GM19239 (cell line): Measurements from ENCODE around the gene GLTP.
A peak's percentile ranks its signal among the peaks of the same experiment; 100 is the strongest.
"Not testable (repeated sequence)": the region's sequence is repeated elsewhere in the genome, so short reads cannot be mapped to it uniquely, and the experiment has no call there.

Source experiments
- DNase-seq: peaks from one replicate; pipeline ENCODE4 v3.0.0; 2011; ENCODE audit warnings: low spot score; ENCODE audit not compliant: insufficient read length
- FAIRE-seq: peaks from 2 replicates; lab custom pipeline; 2011; peaks lifted over from hg19 to GRCh38; lab: Jason Lieb, UNC

GLTP gene

DNA sequence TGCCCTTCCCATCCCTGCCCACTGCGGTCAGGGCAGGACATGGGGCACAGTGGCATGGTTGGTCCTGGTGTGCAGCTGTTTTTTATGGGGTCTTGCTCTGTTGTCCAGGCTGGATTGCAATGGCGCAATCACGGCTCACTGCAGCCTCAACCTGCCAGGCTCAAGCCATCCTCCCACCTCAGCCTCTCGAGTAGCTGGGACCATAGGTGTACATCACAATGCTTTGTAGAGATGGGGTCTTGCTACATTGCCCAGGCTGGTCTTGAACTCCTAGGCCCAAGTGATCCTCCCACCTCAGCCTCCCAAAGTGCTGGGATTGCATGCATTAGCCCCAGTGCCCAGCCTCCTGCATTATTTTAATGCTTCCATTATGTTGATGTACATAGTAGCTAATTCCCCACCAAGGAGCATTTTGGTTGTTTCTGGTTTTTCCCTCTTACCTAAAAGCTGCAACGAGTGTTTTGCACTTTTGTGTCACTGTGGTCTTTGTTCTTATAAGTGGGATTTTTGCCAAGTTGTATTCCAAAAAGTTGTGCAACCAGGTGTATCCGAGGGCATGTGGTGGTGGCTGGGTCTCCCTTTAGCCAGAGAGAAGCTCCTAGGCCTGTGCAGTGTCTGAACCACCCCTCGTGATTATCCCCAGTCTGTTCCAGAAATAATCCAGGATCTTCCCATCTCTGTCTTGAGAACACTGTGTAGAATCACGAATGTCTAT, 30.1 kb upstream of the GLTP start:
- FAIRE-seq (no peak), DNase-seq (no peak)

DNA sequence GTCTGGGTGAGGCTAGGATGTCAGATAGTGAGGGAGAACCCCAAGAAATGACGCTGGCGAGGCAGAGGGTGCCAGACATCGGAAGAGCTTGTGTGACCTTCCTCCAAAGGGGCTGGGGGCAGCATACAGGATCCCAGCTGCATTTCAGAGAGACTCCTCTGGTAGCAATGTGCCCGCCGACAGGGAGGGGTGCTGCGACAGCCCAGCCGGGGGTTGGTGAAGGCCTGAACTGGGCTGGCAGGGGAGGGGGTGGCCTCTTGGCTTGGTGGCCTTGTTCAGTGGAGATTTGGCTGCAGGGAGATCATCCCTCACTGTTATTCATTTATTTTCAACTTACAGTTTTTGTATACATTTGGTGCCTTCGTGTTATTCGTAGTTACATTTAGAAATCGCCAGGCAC, 25.0 kb upstream of the GLTP start:
- FAIRE-seq, result no peak
- no peak for DNase-seq

GRCh38 chr12:109902891-109903418, 22.6 kb upstream of the GLTP start:
- no peak for FAIRE-seq
- DNase-seq, result no peak

- FAIRE-seq (no peak), DNase-seq (peak; percentile 32)
Measured at GRCh38 chr12:109900752-109901580, 20.6 kb upstream of the GLTP start.

GRCh38 chr12:109899783-109900751, 19.7 kb upstream of the GLTP start, which contains the start of gene TCHP:
Gene TCHP, plus strand, starts transcription at chr12:109900274. Its CDS starts 2,753 bp downstream, at chr12:109903027.
- peak; percentile 95 for FAIRE-seq
- DNase-seq, result peak; percentile 87

- not testable (repeated sequence) for DNase-seq
Measured at GRCh38 chr12:109899345-109899744, 19.0 kb upstream of the GLTP start.

DNA sequence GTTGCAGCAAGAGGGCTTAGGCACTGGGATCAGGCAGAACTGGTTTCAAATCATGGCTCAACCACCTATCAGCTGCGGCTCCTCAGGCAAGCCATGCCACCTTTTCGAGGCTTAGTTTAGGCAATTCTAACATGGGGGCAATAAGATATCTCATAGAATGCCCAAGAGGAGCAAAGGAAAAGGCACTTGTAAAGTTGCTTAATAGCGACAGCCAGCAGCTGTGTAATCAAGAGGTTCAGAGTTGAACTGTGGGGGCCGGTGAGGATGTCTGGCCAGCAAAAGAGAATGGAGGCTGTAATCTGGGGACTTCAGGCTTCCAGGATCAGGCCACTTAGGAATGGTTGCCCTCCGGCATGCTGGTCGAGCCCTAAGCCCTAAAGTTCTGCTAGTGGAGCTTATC, 16.7 kb upstream of the GLTP start:
- FAIRE-seq, result no peak
- no peak for DNase-seq

More at GRCh38 chr12:109899345-109899744, 19.0 kb upstream of the GLTP start:
- FAIRE-seq, result not testable (repeated sequence)

GRCh38 chr12:109896188-109896587, 15.8 kb upstream of the GLTP start:
- no peak for DNase-seq
- FAIRE-seq, result no peak

DNA sequence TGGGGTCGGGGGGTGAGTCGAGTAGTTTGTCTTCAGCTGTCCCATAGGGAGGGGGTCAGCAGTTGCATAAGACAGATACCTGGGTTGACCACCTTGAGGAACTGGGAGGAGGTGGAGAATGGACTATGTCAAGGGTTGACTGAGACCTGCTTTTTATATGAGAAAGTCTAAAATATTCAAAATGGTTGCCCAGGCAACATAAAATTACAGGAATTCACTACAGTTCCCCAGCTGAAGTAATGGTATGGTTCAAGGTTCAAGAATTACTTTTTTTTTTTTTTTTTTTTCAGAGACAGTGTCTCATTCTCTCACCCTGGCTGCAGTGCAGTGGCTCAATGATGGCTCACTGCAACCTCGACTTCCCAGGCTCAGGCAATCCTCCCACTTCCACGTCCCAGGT, 14.6 kb upstream of the GLTP start:
- no peak for FAIRE-seq
- DNase-seq, result no peak

DNA sequence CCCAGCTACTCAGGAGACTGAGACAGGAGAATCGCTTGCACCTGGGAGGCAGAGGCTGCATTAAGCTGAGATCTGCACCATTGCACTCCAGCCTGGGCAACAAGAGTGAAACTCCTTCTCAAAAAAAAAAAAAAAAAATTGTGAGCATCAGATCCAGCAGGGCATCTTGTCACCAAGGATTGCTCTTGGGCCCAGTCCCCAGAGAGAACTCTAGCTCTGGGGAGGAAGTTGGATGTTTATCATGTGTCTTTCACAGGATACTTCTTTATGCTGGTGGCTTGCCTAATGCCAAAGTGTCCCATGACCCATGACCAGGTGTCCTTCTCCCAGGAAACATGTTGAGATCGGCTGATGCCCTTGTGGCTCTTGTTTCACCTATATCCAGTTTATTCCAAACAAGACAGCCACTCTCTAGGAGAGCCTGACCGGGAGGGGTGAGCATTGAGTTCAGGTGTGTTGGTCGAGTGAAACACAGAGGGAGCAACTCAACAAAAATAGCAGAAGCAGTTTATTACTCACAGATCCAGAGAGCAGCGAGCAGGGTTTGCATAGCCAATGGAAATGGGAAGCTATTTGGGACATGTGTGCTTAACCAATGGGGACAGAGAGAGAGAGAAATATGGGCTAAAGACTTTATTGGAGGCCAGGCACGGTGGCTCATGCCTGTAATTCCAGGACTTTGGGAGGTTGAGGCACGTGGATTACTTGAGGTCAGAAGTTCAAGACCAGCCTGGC, 13.1 kb upstream of the GLTP start:
- DNase-seq (no peak), FAIRE-seq (peak; percentile 33)

DNA sequence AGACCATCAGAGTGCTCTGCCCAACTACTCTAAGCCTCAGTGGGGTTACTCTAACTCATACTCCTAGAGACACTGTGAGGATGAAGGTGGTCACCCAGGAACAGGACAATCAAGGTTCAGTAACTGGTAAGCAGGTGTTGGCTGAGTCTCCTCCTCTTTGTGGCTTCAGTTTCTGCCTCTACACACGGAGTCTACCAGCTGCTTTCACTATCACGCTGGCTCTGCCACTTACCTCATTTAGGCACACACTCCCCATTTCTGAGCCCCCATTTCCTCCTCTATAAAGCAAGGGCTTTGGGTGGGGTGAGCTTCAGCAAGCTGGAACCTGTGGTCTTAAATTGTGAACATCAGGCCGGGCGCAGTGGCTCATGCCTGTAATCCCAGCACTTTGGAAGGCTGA, 12.4 kb upstream of the GLTP start:
- FAIRE-seq, result peak; percentile 87
- DNase-seq, result peak; percentile 46

DNA sequence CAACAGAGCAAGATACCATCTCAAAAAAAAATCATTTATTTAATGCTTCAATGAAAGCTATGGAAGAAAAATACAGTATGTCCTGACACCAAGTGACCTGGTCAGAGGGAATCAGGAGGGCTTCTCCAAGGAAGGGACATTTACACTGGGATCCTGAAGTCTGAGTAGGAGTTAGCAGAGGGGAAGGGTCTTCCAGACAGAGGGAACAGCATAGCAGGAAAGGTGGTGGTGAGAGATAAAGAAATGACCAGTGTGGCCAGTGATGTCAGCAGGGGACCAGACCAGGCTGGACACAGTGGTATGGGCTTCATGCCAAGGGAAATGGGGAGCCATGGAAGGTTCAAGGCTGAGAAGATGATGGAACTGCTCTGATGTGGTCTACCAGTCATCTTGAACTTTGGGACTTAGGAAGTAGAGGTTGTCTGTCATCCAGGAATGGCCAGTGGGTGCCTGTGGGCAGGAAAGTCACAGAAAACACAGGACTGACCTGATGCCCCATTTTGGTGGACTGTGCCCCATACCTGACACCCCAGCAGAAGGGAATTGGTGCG, 11.9 kb upstream of the GLTP start:
- DNase-seq (no peak), FAIRE-seq (no peak)

- not testable (repeated sequence) for DNase-seq
Measured at GRCh38 chr12:109891731-109892130, 11.4 kb upstream of the GLTP start.

GRCh38 chr12:109890620-109891170, 10.4 kb upstream of the GLTP start:
- no peak for DNase-seq
- no peak for FAIRE-seq

More at GRCh38 chr12:109891731-109892130, 11.4 kb upstream of the GLTP start:
- not testable (repeated sequence) for FAIRE-seq

DNA sequence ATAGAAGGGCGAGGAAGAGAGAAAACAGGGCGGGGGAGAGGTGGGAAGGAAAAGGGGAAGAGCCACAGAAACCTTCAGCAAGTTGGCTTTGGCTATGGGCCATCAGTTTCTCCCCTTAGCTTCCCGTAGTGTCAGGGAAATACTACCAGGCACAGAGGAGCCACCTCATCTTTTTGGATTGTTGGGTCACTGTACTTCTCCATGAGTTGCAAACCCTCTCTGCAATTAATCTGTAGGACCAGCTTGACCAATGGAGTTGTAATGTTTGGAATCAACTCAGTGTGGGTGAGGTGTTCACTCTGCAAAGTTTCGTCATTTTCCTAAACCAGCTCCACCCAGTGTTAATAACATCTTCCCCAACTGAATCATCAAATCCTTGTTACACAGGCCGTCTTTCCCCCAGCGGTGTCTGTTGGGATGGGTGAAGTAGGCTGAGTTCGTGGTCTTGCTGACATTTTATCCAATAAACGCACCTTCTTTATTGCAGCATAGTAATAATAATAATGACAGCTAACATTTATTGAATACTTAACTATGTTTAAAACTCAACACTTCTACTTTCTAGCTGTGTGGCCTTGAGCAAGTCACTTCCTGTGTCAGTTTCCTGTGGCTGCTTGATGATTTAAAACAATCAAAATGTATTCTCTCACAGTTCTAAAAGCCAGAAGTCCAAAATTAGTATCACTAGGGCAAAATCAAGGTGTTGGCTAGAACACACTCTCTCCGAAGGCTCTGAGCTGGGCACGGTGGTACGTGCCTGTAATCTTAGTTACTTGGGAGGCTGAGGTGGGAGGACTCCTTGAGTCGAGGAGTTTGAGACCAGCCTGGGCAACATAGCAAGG, 8.1 kb upstream of the GLTP start:
- DNase-seq, result no peak
- FAIRE-seq, result peak; percentile 65

GRCh38 chr12:109885616-109886015, 5.3 kb upstream of the GLTP start:
- DNase-seq (no peak), FAIRE-seq (no peak)

- DNase-seq, result no peak
- FAIRE-seq, result no peak
Measured at GRCh38 chr12:109883461-109883860, 3.1 kb upstream of the GLTP start.

GRCh38 chr12:109881752-109882151, 1.4 kb upstream of the GLTP start:
- FAIRE-seq (no peak), DNase-seq (no peak)
